HFFc6 (cell line): ENCODE data around the gene CLIC5. TPM values are rescaled to one million over a fixed set of nuclear protein-coding genes. Genes with fewer than 3 reads are reported as not detected.

Experiments used
- DNase-seq: peaks from one replicate; pipeline ENCODE4 v3.0.0-alpha.2; 2018
- H3K27ac Mint-ChIP-seq: 2 replicates; pipeline ENCODE4 v1.8.0; 2020; ENCODE audit warnings: mild to moderate bottlenecking, mixed read lengths
- H3K27me3 Mint-ChIP-seq: 2 replicates; pipeline ENCODE4 v1.8.0; 2021; ENCODE audit warnings: mild to moderate bottlenecking, moderate library complexity, mixed read lengths; ENCODE audit not compliant: insufficient read depth
- H3K36me3 Mint-ChIP-seq: 2 replicates; pipeline ENCODE4 v1.8.0; 2021; ENCODE audit warnings: low read depth, mixed read lengths
- H3K4me1 Mint-ChIP-seq: 2 replicates; pipeline ENCODE4 v1.8.0; 2020; ENCODE audit warnings: low read depth, mixed read lengths
- H3K4me3 Mint-ChIP-seq: 2 replicates; pipeline ENCODE4 v1.8.0; 2020; ENCODE audit warnings: mild to moderate bottlenecking, moderate library complexity, mixed read lengths
- H3K9me3 Mint-ChIP-seq: 2 replicates; pipeline ENCODE4 v1.8.0; 2020; ENCODE audit warnings: mild to moderate bottlenecking, mixed read lengths
- total RNA-seq, 6 experiments: library from RNA; stranded (reverse); fragmentation: NEBNext Ultra II Directional; extraction: Animal tissue kit (Norgen Biotek cat#: 25700); gene quantifications; 2 replicates in 1 of 6; 3 replicates in 5 of 6; pipeline ENCODE4 v1.2.3, GENCODE V29; 2021
- TF ChIP-seq, protein P1 (sequence below): fragments of 200-600 bp; sonication (generic); IDR thresholded peaks from 2 replicates; pipeline ENCODE4 v1.5.0; 2021; ENCODE audit warnings: antibody characterized with exemption, mild to moderate bottlenecking

Gene CLIC5
- total RNA-seq, 6 experiments from 2014 or later = not detected

DNA sequence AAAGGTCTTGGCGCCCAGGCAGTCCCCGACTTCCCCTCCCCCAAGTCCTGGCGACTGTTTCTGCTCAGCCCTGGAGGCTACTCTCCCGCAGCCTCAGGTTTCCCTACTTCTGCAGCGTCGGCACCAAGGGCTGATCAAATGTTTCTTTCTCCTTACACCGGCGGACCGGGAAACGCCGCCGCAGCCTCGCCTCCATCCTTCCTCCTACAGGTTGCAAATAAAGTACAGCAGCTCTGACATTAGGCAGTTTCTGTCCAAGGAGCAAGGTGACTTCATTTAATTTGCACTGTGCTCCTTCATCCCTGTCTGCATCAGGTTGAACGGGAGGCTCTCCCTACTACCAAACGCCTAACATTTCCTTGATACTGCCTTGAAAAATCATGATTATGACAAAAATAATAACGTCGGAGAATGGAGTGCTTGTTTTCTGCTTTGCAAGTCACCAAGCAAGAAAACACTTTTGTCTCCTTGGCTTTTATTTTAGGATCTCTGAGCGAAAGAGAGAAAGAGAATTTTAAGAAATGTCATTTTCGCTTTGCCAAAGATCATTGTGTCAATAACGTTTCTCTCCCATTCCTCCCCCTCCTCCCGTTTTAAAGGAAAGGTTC, 1.0 kb downstream of the CLIC5 start:
- peaks cover 6% of the 10 kb centered on the region; the same call in 1 of the 2 replicates for H3K36me3 Mint-ChIP-seq
- DNase-seq = no peak
- H3K4me1 Mint-ChIP-seq = peaks cover 6% of the 10 kb centered on the region
- no peaks in the 10 kb centered on the region for H3K9me3 Mint-ChIP-seq
- H3K27ac Mint-ChIP-seq = no peak overlapping the region
- no peak overlapping the region for H3K4me3 Mint-ChIP-seq
- TF ChIP-seq, protein P1, sequence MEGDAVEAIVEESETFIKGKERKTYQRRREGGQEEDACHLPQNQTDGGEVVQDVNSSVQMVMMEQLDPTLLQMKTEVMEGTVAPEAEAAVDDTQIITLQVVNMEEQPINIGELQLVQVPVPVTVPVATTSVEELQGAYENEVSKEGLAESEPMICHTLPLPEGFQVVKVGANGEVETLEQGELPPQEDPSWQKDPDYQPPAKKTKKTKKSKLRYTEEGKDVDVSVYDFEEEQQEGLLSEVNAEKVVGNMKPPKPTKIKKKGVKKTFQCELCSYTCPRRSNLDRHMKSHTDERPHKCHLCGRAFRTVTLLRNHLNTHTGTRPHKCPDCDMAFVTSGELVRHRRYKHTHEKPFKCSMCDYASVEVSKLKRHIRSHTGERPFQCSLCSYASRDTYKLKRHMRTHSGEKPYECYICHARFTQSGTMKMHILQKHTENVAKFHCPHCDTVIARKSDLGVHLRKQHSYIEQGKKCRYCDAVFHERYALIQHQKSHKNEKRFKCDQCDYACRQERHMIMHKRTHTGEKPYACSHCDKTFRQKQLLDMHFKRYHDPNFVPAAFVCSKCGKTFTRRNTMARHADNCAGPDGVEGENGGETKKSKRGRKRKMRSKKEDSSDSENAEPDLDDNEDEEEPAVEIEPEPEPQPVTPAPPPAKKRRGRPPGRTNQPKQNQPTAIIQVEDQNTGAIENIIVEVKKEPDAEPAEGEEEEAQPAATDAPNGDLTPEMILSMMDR = no peak
- H3K27me3 Mint-ChIP-seq = peaks cover 27% of the 10 kb centered on the region

DNA sequence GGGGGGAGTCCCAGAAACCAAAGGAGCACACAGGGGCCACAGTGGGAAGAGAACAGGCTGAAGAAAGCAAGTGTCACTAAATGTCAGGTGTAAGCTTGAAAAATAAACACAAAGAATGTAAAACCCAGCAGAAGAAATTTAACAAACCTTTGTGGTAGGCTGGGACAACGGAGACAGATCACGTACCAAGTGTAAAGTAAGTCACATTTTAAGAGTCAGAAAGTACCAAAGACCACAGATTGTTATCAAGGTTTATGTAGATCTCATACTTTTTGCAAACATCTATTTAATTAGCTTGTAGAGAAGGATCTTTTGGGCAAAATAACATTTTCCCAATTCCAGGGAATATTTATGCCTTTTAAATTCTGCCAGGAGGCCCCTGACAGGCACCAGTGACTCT, 1.6 kb downstream of the CLIC5 start:
- no peak for DNase-seq
- H3K27me3 Mint-ChIP-seq = peaks cover 27% of the 10 kb centered on the region
- peaks cover 6% of the 10 kb centered on the region; the same call in 1 of the 2 replicates for H3K36me3 Mint-ChIP-seq
- no peak overlapping the region for H3K4me3 Mint-ChIP-seq
- TF ChIP-seq, protein P1 = no peak
- H3K9me3 Mint-ChIP-seq = no peaks in the 10 kb centered on the region
- no peak overlapping the region for H3K27ac Mint-ChIP-seq
- H3K4me1 Mint-ChIP-seq = peaks cover 6% of the 10 kb centered on the region

DNA sequence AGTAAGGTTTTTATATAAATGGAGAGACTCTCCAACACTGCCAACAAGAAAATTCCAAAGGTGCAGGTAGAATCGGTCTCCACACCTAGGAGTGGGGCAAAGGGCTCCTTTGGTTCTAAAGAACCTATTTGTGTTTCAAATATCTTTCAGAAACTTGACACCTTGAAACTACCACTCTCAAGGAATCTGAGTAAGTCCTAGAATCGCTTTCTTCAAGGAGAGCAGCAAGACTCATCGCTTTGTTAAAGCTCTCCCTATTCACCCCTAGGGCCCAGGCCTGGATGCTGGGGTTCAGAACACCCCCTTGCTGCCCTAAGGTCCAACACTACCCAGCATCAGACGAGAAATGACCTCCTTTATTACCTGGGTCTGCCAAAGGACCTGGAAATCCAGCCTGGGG, 2.0 kb downstream of the CLIC5 start:
- H3K27me3 Mint-ChIP-seq = peaks cover 27% of the 10 kb centered on the region
- peaks cover 6% of the 10 kb centered on the region; the same call in 1 of the 2 replicates for H3K36me3 Mint-ChIP-seq
- DNase-seq = no peak
- no peaks in the 10 kb centered on the region for H3K9me3 Mint-ChIP-seq
- H3K4me3 Mint-ChIP-seq = no peak overlapping the region
- peaks cover 6% of the 10 kb centered on the region for H3K4me1 Mint-ChIP-seq
- no peak overlapping the region for H3K27ac Mint-ChIP-seq
- TF ChIP-seq, protein P1 = no peak

DNA sequence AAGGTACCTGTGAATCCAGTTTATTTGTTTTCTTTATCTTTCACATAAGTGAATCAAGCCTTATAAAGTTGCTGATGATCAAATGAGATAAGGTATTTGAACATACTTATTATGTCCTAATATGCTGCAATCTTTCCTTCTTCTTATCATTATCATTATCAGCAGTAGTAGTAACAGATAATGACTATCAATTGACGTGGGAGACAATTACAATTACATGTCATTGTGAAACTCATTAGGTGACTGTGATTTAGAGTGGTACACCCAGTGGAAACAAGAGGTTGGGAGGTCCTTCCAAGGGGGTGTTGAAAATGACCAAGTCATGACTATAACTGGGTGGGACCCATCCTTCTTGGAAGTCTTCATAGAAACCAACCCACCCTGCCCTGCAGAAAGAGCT, 2.8 kb downstream of the CLIC5 start:
- Mint-ChIP-seq H3K36me3 (peaks cover 6% of the 10 kb centered on the region; the same call in 1 of the 2 replicates), H3K9me3 (no peaks in the 10 kb centered on the region), H3K27ac (no peak overlapping the region), H3K4me3 (no peak overlapping the region), H3K27me3 (peaks cover 22% of the 10 kb centered on the region), H3K4me1 (peaks cover 6% of the 10 kb centered on the region)
- no peak for DNase-seq
- TF ChIP-seq, protein P1 = no peak

DNA sequence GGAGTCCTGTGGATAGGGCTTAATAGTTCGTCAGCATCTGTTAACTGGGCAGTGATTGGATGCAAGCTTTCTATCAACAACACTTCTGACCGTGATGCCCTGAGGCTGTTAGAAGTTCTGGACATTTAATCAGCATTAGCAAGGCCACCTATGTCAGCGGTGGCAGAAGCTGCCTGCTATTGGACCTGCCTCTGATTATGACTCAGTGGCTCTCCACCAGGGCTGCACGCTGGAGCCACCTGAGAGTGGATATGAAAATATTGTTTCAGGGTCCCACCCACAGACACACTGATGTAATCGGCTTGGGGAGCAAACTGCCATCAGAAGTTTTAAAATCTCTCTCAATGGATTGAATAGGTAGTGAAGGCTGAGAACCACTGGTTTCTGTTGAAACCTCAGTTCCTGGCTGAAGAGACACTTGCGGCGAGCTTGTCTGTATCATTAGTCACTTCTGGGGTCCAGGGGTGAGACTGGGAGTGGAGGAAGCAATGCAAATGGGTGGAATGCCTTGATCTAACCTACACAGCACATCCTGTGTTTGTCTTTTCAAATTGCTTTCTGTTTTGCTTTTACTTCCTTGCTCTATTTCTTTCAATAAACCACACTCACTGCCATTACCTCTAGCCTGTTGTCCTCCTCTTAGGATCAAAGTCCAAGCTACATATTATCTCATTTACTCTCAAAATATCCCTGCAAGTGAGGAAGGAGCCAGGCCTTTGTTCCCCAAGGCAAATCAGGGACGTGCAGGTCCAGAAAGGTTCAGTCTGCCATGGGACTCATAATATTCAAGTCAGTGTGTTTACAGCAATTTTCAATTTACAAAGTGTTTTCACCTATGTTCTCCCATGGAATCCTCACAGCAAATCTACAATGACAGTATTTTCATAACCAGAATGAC, 4.2 kb downstream of the CLIC5 start:
- Mint-ChIP-seq H3K9me3 (no peaks in the 10 kb centered on the region), H3K27me3 (peaks cover 19% of the 10 kb centered on the region), H3K4me1 (peaks cover 6% of the 10 kb centered on the region), H3K4me3 (no peak overlapping the region), H3K27ac (no peak overlapping the region), H3K36me3 (peaks cover 1% of the 10 kb centered on the region; the same call in 1 of the 2 replicates)
- DNase-seq = no peak
- TF ChIP-seq, protein P1 = no peak
